Astrocyte of the spinal cord (primary cell): ENCODE measurements around the gene CSGALNACT2.

Source experiments
- DNase-seq: peaks from one replicate; pipeline ENCODE4 v3.0.0; 2011; ENCODE audit warnings: low read depth, low spot score
- H3K4me3 ChIP-seq: 2 replicates; pipeline ENCODE4 v1.5.1; 2011; ENCODE audit warnings: low read depth, mild to moderate bottlenecking, low read length, moderate library complexity
- CTCF ChIP-seq: IDR thresholded peaks from 2 replicates; pipeline ENCODE4 v1.5.1; 2012; ENCODE audit warnings: low read depth, mild to moderate bottlenecking, low read length, inconsistent platforms
- in situ Hi-C: cut with HindIII; loops from 2 replicates; pipeline ENCODE4 v1.10.0; 2017; ENCODE audit warnings: low sequenced_read_pairs

Gene CSGALNACT2

GRCh38 chr10:43124574-43125273 lies 13.5 kb upstream of the CSGALNACT2 start:
- no peak for DNase-seq
- in situ Hi-C loops: no loop called here
- no peak for TF ChIP-seq CTCF
- H3K4me3 ChIP-seq: no peak overlapping the region

DNA sequence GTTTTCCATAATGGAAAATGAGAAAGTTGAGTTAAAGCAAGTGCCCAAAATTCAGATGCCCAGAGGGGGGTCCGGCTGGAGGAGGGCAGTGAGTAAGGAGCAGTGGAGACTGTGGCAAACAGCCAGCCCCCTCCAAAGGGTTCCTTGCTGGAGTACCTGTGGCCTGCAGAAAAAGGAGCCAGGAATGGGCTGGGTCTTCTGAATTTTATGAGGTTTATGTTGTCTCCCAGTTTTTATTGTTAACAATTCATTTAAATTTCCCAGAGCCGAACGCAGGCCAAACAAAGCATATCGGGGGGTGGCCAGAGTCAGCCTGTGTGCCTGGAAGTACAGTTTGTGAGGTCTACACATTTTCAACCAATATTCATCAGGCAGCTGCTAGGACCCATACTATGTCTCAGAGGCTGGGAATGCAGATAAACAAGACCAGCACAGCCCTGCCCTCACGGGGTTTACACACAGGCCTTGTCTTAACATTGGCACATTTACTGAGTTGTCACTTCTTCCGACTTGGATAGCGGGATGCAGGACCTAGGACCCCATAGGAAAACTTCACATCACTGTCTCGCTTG lies 12.9 kb upstream of the CSGALNACT2 start:
- TF ChIP-seq CTCF: no peak
- H3K4me3 ChIP-seq: no peak overlapping the region
- DNase-seq: no peak
- in situ Hi-C loops: no loop called here

- in situ Hi-C loops: no loop called here
- no peak overlapping the region for H3K4me3 ChIP-seq
- TF ChIP-seq CTCF: no peak
- no peak for DNase-seq
These were observed 12.1 kb upstream of the CSGALNACT2 start for GRCh38 chr10:43125881-43126731.

DNA sequence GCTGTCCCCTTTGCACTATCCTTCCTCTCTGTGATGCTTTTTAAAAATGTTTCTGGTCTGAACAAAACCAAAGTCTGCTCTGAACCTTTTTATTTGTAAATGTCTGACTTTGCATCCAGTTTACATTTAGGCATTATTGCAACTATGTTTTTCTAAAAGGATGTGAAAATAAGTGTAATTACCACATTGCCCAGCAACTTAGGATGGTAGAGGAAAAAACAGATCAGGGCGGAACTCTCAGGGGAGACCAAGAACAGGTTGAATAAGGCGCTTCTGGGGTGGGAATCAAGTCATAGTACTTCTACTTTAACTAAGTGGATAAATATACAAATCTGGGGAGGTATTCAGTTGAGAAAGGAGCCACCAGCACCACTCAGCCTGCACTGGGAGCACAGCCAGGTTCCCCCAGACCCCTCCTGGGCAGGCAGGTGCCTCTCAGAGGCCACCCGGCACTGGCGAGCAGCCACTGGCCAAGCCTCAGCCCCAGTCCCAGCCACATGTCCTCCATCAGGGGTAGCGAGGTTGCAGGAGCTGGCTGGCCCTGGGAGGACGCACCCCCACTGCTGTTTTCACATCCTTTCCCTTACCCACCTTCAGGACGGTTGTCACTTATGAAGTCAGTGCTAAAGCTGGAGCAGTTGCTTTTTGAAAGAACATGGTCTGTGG lies 11.4 kb upstream of the CSGALNACT2 start:
- no peak for TF ChIP-seq CTCF
- DNase-seq: no peak
- no peak overlapping the region for H3K4me3 ChIP-seq
- in situ Hi-C loops: no loop called here

- in situ Hi-C loops: no loop called here
- TF ChIP-seq CTCF: no peak
- DNase-seq: no peak
- H3K4me3 ChIP-seq: no peak overlapping the region
These were observed 10.8 kb upstream of the CSGALNACT2 start for GRCh38 chr10:43127442-43127841.

DNA sequence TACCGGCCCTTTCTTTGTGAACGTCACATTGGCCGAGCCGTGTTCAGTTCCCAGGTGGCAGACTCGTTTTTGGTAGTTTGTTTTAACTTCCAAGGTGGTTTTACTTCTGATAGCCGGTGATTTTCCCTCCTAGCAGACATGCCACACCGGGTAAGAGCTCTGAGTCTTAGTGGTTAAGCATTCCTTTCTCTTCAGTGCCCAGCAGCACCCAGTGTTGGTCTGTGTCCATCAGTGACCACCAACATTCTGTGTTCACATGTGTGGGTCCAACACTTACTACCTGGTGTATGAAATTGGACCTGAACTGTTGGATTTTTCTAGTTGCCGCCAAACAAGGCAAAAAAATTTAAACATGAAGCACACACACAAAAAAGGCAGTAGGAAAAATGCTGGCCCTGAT lies 9.9 kb upstream of the CSGALNACT2 start:
- H3K4me3 ChIP-seq: no peak overlapping the region
- in situ Hi-C loops: no loop called here
- no peak for TF ChIP-seq CTCF
- no peak for DNase-seq
